SIG-M5 treated with dmso at 0.1 percent for 504 hours (cell line): ENCODE results near the gene CASKIN2.
A peak's percentile ranks its signal among the peaks of the same experiment; 100 is the strongest.
"Not testable (repeated sequence)": the region's sequence is repeated elsewhere in the genome, so short reads cannot be mapped to it uniquely, and the experiment has no call there.

Experiments
- DNase-seq: peaks from one replicate; lab custom pipeline; 2025; ENCODE audit not compliant: unreplicated experiment; lab: John Stamatoyannopoulos, UW

CASKIN2 gene

DNA sequence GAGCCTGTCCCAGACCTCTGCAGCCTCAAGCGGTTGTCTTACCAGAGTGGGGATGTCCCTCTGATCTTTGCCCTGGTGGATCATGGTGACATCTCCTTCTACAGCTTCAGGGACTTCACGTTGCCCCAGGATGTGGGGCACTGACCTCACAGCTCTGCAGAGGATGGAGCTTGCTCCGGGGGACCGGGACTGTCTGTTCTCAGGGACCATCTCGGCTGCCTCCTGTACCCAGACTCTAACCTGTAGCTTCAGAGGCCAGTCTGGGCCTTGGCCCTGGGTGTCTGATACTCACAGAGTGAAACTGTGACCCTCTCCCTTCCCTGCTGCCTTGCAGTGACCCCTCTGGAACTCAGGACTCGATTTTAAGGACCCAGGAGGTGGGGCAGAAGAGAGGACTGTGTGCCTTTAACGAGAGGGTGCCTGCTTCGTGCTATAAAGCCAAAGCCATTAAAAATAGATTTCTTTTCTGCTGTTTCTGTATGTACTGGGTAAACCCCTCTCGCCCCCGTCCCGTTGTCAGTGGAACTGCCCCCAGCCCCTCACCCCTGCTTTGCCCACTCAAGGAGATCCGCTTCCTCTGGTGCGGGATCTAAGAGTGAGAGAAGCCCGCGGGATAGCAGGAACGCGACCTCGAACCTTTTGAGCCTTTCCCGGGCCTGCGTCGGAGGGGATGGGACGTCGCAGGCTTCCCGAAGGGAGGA lies 9.1 kb upstream of the CASKIN2 start:
- no peak for DNase-seq

DNA sequence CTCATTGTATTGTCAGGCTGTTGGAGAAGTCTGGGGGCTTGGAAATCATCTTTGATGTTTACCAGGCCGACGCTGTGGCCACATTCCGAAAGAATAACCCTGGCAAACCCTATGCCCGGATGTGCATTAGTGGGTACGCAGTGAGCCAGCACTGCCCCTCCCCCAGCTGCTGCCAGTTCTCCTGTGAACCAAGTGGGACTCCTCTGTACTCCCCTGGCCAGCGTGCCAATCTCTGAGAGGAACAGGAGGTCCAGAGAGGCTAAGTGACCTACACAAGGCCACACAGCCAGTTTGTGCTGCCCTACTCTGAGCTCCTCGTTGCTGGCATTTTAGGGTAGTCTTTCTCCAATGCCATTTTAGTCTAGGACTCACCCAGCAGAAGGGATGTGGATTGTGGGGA lies 8.3 kb upstream of the CASKIN2 start:
- no peak for DNase-seq

DNA sequence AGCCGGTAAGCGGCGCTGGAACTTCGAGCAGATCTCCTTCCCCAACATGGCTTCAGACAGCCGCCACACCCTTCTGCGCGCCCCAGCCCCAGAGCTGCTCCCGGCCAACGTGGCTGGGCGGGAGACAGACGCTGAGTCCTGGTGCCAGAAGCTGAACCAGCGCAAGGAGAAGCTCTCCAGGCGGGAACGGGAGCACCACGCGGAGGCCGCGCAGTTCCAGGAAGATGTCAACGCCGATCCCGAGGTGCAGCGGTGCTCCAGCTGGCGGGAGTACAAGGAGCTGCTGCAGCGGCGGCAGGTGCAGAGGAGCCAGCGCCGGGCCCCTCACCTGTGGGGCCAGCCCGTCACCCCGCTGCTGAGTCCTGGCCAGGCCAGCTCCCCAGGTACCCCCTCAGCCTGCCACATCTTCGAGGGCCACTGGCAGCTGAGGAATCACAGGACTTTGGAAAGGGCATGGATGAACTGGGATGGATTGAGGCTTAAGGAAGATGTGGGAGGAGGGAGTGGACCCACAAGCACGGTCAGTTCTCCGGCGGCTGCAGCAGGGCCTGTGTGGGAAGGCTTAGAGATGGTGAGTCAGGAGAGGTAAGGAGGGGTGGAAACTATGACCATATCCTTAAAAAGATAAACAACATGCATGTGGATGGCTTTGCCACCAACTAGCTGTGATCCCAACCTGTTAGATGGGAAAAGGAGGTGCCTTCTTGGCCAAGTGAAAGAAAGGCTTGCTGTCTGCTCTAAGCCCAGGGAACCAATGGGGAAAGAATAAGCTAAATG lies 6.8 kb upstream of the CASKIN2 start:
- DNase-seq, result no peak

- DNase-seq, result no peak
These were observed 6.0 kb upstream of the CASKIN2 start for GRCh38 chr17:75521290-75521689.

DNA sequence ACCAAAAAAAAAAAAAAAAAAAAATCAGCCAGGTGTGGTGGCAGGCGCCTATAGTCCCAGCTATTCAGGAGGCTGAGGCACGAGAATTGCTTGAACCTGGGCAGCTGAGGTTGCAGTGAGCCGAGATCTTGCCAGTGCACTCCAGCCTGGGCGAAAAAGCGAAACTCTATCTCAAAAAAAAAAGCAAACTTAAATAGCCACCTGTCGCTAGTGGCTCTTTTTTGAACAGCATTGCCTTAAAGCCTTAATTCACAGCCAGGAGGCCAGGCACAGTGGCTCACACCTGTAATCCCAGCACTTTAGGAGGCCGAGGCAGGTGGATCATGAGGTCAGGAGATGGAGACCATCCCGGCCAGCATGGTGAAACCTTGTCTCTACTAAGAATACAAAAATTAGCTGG lies 5.1 kb upstream of the CASKIN2 start:
- DNase-seq, result not testable (repeated sequence)

GRCh38 chr17:75518983-75519537 lies 3.7 kb upstream of the CASKIN2 start:
- DNase-seq, result no peak

GRCh38 chr17:75518201-75518600 lies 2.9 kb upstream of the CASKIN2 start:
- peak; percentile 61 for DNase-seq

GRCh38 chr17:75517297-75517865 lies 2.0 kb upstream of the CASKIN2 start:
- DNase-seq, result peak; percentile 59

DNA sequence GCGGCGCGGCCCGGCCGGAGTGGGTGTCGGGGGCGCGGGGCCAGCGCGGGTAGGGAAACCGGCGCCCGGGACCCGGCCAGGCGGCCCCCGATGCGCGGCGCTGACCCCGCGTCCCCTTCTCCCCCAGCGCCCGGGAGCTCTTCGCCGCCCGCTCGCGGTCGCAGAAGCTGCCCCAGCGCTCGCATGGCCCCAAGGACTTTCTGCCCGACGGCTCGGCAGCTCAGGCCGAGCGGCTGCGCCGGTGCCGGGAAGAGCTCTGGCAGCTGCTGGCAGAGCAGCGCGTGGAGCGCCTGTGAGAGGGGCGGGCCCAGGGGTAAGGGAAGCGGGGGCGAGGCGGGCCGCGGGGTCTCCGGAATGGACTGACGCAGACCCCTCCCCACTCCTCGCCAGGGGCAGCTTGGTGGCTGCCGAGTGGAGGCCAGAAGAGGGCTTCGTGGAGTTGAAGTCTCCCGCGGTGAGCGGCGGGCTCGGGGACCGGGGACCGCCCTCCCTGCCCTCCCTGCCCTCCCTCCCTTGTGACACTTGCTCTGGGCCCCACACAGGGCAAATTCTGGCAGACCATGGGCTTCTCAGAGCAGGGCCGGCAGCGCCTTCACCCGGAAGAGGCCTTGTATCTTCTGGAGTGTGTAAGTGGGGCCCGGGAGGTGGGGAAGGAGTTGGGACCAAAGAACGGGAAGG lies 1.4 kb upstream of the CASKIN2 start:
- DNase-seq, result peak; percentile 59

DNA sequence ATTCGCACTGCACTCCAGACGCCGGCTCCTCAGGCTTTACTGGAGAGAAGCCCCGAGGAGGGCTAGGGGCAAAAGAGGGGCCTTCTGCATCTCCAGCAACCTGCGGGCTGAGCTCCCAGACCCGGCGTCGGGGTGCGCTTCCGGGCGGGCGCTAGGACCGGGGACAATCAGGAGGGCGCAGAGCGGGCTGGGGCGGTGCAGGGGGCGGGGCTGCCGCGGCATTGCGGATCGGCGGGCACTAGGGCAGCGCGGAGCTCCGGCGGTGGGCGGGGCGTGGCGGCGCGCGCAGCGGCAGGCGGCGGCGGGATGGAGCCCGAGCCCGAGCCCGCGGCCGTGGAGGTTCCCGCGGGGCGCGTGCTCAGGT lies 900 bp upstream of the CASKIN2 start, which contains the start of gene TSEN54:
TSS of gene TSEN54 (plus strand) at position 274 of the 364 bp plus-strand sequence. CDS start at position 307, 33 bp downstream.
- DNase-seq, result peak; percentile 91

- DNase-seq, result no peak
These were observed 330 bp downstream of the CASKIN2 start for GRCh38 chr17:75514919-75515495.

DNA sequence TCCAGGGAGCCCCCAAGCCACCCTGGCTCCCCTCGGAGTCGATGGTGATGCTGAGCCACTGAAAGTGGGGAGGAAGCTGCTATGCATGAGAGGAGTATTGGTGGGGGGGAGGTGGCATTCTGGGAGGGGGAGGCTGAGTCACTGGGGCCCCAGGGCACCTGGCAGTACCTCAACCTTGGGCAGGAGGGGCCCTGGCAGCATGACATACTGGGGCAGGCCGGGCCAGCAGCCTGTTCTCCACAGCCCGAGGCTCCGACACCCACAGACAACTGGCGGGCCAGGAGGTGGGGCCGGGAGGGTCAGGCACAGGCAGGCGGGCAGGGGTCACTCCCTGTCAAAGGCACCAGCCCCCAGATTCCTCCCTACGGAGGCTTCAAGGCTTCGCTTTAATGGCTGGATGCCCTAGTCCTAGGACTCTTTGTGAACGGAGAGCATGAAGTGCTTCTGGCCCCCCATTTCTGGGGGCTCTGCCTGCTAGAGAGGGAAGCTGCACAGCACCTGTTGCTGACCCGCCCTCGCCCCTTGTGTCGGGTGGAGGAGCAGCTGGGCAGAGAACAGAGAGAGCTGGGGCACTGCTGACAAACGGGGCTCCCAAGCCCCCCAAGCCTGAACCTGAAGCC lies 928 bp downstream of the CASKIN2 start:
- no peak for DNase-seq

- no peak for DNase-seq
These were observed 1.7 kb downstream of the CASKIN2 start for GRCh38 chr17:75513641-75514000.

DNA sequence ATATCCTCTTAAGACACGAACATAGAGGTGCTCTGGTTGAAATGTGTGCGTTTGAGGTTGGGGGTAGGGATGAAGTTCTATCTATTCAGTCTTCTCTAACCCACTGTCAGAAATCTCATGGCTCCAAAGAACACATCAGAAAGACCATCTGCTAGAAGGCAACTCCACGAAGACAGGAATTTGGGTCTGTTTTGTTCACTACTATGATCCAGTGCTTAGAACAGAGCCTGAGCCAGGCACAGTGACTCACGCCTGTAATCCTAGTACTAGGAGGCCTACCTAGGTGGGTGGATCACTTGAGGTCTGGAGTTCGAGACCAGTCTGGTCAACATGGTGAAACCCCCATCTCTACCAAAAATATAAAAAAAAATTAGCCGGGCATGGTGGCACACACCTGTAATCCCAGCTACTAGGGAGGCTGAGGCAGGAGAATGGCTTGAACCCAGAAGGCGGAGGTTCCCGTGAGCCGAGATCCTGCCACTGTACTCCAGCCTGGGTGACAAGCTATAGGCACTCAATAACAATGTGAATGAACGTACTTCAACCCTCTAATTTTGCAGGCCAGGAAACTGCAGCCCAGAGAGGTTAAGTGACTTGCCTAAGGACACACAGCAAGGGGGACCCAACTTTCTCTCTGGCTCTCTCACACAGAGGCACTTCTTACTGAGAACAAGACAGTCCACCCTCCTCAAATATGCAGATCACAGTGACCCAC lies 2.3 kb downstream of the CASKIN2 start:
- DNase-seq, result no peak

DNA sequence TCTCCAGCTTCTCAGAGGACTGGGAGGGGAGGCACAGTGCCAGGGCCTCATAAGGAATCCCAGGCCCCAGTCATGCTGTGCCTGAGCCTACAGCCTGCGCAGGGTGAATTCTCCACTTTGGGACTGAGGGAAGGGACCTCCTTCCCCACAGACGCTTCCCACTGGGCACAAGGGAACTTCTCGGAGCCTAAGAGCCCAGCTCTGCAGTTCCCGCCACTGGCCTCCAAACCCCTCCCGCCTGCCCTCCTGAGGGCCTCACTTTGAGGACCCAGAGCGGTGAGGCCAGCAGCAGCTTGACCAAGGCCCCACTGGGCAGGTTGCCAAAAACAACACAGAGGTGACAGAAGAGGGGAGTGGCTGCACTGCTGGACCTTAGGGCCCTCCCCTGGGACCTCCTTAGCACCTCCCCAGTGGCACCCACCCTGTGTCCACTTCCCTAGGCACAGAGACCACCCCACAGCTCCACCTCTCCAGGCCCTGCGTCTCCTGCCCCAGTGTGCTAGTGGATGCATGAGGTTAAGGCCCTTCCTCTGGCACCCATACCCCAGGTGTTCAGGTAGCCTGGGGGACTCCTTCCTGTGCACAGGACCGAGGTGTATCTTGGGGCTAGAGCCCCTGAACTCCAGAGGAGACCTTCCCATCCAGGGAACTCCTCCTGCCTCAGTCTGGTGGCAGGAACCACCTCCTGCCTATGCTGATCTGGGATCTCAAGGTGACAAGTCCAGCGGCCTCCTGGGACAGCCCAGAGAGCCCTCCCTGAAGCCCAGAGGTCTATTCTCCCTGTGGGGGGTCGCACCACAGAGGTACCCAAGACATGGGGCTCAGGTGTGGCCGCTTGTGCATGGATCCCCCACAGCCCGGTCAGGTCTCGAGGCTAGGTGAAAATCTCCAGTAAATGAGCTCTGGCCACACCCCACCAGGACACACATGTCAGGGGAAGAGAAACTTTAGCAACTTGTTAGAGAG lies 3.4 kb downstream of the CASKIN2 start:
- DNase-seq, result no peak

GRCh38 chr17:75511270-75511609 lies 4.1 kb downstream of the CASKIN2 start:
- no peak for DNase-seq

DNA sequence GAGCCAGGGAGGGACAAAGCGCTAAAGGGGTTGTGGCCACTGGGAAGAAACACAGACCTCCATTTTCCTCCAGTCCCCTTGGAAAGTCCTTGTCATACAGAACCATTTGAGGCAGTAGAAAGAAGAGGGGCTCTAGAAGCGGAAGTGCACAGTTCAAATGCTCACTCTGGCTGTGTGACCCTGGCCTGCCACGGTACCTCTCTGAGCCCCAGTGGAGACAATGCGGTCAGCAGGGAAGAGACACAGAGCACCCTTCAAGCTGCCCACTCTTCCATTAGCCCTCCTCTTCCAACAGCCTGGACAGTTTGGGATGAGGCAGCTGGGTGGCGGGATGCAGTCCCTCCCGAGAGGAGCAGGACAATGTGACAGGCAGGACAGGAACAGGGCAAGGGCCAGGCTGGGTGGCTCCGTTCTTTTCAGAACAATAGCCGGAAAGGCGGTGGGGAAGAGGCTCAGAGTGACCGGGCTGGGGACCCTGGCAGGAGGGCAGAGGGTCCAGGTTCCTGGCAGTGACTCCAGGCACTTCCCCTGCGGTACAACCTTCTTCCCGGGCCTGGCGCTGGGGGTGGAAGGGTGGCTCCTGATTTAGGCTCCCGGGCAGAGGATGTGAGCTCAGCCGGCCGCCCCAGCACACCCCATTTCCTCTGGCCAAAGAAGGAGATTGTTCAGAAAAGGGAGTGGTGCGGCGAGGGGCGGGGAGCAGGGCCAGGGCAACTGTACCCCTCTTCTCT lies 5.6 kb downstream of the CASKIN2 start:
- no peak for DNase-seq

GRCh38 chr17:75508931-75509361 lies 6.4 kb downstream of the CASKIN2 start:
- no peak for DNase-seq
